Measurements from ENCODE around the gene ACOX3.

Gene ACOX3

DNA sequence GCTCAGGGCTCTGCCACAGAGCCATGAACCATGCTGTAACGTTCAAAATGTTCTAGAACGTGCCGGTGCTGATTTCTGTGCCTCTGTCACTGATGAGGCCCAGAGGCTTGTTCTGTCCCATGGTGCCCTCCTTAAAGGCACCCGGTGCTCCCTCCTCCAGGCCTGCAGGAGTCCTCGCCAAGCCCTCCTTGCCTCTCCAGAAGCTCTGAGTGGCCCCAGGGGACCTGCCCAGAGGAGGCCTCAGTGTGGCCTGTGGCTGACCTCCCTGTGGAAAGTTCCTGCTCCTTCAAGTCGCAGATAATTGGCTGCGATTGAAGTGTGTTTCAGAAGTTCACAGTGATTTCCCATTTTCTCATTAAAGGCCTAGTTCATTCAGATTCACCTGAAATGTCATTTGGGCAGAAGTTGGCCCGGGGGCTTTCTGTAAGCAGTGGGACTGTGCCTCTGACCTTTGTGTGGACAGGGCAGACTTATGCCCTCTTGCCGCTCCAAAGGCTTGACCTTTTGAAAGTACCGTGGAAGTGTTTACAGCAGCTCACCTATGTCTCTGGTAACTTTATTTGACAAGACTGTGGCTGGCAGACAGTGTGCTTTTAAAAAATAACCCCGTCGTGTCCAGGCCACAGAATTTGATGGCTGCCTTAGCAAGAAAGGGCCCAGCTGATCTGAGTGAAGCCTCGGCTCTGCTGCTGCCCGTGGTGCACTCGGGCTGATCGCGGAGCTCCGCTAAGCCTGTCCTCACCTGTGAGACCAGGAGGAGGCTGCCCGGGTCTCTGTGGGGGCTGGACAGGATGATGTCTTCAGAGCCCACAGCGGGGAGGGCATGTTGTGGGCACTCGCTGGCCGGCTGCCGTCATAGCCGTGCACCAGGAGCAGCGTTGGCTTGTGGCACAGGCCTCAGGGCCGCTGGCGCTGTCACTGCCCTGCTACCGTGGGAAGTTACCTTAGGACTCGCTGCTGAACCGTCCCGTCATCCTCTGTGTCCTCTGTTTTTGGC, 25.4 kb upstream of the ACOX3 start:
- DNase-seq = no peak

- no peak for DNase-seq
Measured at GRCh38 chr4:8464381-8464780, 23.9 kb upstream of the ACOX3 start.

- DNase-seq = no peak
Measured at GRCh38 chr4:8463811-8464210, 23.3 kb upstream of the ACOX3 start.

- no peak for DNase-seq
Measured at GRCh38 chr4:8461616-8462015, 21.1 kb upstream of the ACOX3 start.

GRCh38 chr4:8461086-8461485, 20.6 kb upstream of the ACOX3 start:
- no peak for DNase-seq

- no peak for DNase-seq
Measured at GRCh38 chr4:8459867-8460445, 19.4 kb upstream of the ACOX3 start.

DNA sequence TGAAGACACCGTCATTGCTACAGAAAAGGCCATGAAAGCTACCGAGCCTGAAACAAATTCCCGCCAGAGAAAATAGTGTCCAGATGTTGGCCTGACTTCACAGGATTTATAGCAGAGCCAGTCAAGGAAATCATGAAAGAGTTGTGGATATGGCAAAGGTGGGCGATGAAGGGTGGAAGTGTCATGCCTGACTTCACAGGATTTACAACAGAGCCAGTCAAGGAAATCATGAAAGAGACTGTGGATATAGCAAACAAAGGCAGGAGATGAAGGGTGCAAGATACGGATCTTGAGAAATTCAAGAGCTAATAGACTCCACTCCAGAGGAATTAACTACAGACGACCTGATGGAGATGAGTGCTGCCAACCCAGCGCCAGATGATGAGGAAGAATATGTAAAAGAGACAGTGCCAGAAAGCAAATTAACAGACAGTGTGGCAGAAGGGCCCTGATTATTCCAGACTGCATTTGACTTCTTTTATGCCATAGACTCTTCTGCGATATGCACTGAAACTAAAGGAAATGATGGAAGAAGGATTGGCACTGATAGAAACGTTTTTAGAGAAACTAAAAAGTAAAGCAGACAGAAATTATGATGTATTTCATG, 17.2 kb upstream of the ACOX3 start:
- DNase-seq = no peak

DNA sequence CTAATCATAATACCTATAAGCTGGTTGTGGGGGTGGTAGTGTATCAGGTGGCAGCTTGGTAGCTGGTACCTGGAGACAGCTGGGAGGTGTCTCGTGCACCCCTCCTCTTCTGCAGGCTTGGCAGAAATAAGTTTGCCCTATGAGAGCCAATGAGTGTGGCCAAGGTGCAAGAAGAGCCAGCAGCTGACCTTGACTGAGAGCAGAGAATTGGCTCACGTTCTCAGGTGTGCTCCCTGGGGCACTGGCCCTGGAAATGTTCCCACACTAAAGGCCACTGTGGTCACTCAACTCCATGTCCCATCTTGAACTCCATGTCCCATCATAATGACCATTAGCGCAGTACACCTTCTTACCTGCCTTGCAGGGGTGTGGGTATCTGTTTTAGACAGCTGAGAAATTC, 13.4 kb upstream of the ACOX3 start:
- DNase-seq = no peak

DNA sequence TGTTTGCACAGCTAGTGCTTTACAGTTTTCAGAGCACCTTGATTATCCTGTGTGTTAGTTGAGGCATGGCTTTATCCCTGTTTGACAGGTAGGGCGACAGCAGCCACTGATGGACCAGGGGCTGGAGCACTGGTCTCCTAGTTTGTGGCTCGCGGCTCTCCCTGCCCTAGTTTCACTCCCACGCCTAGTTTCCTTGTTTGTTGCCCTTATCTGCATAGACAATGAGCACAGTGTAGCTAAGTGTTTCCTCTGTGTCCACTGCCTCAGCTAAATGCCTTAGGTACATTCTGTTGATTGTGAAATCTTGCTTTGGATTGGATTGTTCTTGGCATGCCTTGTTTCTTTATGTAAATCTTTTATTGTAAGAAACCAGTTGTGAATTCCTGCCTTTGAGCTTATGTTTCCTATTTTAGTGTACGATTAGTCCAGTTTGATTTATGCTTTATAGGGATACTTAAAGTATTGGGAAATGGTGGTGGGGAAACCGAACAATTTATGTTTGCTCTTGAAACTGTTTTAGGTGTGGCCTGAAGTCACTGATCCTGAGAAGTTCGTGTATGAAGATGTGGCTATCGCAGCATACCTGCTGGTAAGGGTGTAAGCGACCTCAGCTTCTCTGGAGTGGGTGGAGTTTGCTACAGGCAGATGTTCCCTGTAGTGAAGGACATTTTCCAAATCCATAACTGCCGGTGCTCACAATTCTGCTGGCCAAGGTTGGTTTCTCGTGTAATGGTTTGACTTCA, 11.1 kb upstream of the ACOX3 start:
- no peak for DNase-seq

DNA sequence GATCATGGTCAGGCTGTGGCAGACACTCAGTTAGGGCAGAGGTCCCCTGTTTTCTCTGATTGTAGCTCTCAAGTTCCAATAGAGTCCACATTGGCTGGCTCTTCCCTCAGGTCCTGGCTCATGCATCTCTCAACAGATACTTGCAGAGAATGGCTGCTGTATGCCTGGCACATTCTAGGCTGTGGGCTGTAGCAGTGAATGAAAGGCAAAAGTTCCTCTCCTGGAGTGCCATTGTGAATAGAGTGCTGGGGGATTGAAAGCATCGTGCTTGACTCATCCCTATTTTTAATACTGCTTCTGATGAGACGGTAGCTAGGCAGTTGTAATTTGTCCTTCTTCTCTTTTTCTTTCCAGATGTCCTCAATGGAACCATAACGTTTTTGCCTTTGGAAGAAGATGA, 5.6 kb upstream of the ACOX3 start:
- no peak for DNase-seq

DNA sequence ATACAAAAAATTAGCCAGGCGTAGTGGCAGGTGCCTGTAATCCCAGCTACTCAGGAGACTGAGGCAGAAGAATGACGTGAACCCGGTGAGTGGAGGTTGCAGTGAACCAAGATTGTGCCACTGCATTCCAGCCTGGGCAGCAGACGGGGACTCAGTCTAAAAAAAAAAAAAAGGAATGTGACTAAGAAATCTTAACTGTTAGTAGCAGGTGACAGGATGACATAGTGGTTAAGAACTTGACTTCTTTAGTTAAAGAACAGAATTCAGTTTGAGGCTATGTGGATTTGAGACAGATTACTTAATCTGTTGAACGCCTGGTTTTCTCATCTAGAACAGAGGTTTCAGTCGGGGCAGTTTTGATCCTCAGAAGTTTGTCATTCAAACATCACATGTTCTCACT, 3.3 kb upstream of the ACOX3 start:
- DNase-seq = no peak

DNA sequence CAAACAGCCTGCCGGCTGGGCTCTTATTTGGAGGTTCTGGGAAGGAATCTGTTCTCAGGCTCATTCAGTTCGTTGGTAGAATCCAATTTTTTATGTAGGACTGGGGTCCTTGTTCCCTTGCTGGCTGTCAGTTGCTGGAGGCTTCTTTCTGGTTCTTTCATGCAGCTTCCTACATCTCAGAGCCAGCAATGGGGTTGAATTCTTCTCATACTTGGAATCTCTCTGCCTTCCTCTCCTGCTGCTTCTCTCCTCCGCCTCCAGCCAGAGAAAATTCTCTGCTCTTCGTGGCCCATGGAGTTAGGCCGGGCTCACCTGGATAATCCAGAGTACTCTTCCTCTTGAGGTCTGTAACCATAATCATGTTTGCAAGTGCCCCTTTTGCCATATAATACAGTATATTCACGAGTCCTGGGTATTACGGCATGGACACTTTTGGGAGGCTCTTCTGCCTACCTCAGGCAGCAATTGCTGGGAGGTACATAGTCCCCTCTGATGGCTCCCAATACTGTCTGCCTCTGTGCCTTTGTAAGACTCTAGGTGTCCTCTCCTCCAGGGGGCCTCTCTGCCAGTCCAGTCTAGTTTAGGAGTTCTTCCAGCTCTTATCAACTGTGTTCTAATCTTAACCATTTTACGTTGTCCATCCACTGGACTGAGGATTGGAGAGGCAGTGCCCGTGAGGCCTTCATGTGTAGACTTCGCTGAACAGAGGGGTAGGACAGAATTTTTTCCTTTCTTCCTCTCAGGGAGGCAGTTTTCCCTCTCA, 2.3 kb upstream of the ACOX3 start:
- DNase-seq = no peak

DNA sequence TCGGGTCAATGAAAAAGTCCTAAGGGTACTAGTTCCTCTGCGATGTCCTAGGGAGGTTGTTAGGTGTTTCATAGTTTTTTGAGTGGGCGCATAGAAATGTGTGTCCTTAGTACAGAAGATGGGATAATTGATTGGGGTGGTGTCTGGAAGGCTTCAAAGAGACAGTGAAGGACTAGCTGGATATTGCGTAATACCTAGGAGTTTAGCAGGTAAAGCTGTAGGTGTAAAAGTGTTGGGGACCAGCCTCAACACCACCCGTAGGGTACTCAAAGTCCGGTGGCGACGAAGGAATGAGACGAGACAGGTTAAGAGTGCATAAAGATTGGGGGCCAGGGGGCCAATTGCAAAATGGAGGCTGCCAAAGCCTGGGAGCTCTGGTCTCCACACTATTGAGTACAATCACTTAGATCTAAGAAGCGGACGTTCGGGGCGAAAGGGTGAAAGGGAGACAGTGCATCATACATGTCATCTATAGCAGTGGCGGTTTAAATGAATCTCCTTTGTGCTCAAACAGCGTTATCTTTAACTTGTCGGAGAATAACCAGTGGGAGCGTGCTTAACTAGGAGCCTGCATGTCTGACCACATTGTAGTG, 1.1 kb upstream of the ACOX3 start:
- no peak for DNase-seq

- no peak for DNase-seq
Measured at GRCh38 chr4:8439914-8440491, 520 bp downstream of the ACOX3 start.

DNA sequence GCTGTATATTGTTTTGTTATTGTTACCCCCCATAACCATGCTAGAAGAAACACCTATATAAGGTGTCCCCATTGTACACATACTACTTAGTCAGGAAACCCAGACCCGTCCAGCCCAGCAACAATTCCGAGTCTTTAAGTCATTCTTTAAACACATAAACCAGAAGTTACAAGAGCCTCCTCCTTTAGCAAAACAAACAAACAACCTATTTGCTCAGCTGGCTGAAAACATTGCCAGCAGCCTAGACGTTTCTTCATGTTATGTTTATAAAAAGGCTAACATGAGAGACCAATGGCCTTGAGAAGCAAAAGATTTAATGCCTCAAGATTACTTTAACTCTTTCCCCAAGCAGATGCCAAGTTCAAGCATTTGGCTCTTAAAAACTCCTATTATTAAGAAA, 1.4 kb downstream of the ACOX3 start:
- no peak for DNase-seq

- DNase-seq = no peak
Measured at GRCh38 chr4:8438743-8439142, 1.8 kb downstream of the ACOX3 start.

GRCh38 chr4:8437281-8437680, 3.2 kb downstream of the ACOX3 start:
- no peak for DNase-seq

GRCh38 chr4:8435656-8436121, 4.8 kb downstream of the ACOX3 start:
- DNase-seq = no peak

- DNase-seq = no peak
Measured at GRCh38 chr4:8434251-8435073, 6.1 kb downstream of the ACOX3 start.

DNA sequence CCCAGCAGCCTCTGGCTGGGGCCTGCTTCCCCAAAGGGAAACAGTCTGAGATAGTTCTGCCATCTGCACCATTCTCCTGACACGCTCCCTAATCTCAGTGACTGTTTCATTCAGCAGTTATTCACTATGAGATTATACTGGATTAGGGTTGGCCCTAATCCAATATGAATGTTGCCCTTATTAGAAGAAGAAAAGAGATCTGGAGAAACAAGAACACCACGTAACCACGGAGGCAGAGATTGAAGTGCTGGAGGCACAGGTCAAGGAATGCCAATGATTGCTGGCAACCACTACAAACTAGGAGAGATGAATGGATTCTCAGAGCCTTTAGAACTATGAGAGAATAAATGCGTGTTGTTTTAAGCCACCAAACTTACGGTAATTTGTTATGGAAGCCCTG, 7.4 kb downstream of the ACOX3 start:
- DNase-seq = no peak

DNA sequence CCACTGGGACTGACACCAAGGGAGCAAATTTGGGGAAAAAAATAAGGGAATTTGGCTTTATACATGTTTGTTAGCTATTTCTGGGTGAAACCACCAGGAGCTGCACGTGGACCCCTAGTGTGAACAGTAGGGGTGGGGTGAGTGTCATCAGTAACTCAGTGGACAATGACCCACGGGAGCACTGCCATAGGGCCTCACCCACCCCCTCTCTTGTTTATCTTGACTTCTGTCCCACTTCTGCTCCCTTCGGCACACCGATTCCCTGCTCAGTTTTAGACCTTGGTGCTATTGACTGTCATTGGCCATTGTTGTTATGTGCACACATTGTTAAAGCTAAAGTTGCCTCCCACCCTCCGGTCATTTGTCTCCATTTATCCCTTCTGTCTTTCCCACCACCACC, 9.0 kb downstream of the ACOX3 start:
- no peak for DNase-seq

All from activated CD8-positive, alpha-beta memory T cell treated with anti-CD3 and anti-CD28 coated beads, Interleukin-2, amount 50 U/mL, for 48 hours (primary cell).